HG03159 (cell line): ENCODE results near the gene IQGAP3.

Experiments
- ATAC-seq: cut with Tn5 transposase; IDR thresholded peaks from one replicate; pipeline ENCODE4 v1.9.1; 2021; ENCODE audit warnings: mild to moderate bottlenecking, moderate library complexity; ENCODE audit not compliant: unreplicated experiment

IQGAP3 gene

DNA sequence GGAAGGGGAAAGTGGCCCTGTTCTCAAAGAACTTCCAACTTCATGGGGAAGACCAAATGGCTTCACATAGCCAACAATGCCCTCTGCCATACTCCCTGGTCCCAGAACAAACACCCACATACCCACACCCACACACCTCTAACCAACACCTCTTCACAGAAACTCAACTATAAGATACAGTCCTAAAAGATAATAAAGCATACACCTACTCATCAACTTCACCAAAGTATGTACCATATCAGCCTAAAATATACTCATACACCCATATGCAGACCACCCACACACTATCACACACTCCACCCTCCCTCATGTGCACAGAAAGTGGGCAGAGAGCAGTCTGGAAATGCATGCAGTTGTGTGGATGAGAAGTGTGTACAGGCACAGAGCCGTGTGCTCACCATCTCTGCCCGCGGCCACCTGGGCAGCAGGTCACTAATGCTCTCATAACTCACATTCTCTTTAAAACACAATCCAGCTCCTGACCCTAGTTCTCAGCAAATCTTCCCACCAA lies 27.7 kb downstream of the IQGAP3 start:
- no peak for ATAC-seq

DNA sequence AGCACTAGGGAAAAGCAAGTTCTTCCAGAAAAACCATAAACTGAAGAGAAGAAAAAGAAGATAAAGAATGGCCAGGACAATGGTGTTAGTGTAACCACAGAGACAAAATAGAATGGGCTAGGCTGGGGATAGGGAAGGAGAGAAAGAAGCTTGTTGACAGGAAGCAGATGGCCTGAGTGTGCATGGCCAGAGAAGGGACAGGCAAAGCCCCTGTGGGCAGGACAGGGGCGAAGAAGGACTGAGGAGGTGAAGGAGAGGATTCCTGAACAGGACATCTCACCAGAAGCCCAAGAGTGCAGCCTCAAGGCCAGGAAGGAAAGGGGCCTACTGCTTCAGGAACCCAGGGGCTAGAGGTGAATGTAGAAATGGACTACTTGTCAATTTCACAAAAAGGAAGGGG lies 29.3 kb downstream of the IQGAP3 start:
- no peak for ATAC-seq

DNA sequence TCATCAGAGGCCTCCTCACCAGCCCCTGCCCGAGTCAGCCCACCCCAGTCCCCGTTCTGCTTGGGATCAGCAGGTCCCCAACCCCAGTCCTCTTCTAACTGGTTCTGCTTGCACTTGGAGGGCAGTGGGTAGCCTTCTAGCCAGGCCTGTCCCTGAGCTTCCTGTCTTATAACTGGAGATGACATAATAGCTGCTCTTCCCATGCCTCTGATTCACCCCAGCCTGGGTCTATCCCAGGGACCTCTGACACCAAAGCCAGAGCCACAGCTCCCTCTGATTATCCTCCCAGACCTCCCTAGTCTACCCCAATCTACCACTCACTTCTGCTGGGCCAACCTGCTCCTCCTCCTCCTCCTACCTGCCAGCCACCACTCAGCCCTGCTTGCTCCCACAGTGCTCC lies 31.4 kb downstream of the IQGAP3 start:
- no peak for ATAC-seq

DNA sequence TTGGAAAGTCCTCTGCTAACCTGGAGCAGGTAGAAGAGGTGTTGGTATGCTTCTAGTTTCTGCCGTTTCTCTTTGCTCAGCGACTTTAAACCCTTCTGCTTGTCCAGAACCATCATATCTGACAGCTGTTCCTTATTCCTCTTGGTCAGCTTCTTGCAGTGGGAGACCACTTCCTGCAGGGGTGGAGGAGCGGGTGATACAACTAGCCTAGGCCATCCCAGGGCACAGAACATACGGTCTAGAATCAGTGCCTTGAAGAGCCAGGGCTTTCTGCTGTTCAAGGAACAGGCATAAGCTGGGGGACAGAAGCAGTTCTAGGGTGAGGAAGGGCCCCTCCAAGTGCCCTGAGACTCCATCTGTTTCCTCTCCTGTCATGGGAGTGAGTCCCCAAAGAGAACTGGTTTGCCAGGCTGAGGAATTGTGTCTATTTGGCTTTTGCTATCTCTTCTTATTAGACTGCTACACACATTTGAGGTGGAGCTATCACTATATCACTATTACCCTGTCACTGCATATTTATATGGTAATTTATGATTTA lies 32.5 kb downstream of the IQGAP3 start:
- no peak for ATAC-seq

DNA sequence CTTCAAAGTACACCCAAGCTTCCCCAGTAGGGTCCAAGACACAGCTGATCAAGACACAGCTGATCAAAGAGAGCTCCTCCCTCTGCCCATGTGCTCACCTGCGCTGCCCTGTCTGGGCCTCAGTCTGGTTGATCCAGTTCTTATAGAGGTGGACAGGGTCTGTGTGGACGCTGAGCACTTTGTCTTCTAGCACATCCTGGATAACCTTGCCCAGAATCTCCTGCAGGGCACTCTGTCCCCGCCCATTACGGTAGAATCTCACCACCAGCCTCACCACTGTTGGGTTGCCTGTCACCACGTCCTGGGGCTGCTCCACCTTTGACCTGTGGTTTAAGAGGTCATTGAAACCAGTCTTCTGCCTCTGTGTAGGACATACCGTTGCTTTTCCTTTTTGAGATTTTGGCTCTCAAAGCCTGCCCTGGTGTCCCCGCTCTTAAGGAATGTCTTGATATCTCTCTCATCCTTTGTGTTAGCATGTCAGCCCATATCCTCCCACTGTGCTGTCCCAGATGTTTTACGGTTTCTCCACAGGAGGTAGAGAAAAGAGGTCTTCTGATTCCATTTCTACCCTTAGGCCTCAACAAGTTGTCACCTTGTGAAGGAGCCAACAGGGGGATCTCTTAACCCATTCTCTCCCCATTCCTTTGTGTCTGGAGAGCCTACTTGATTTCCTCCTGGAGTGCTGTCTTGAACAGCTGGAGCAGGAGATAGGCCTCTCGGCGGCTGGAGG lies 33.5 kb downstream of the IQGAP3 start:
- ATAC-seq: no peak

DNA sequence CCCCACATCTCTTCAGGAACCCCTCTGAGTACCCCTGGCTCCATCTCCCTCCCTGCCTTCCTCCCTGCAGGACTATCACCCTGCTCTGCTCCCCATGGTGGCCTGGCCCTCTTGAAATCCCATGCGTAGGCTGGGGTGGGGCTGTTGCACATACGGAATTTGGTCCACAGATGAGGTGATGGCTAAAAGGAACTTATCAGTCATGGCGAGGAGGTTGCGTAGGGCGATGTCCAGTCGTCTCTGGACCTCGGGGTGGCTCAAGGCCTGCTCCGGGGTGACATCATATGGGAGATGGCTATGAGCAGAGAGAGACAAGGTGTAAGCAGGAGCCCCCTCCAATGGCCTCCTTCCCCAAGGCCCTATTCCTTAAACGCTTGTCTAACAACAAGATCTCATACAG lies 35.3 kb downstream of the IQGAP3 start:
- ATAC-seq: no peak

DNA sequence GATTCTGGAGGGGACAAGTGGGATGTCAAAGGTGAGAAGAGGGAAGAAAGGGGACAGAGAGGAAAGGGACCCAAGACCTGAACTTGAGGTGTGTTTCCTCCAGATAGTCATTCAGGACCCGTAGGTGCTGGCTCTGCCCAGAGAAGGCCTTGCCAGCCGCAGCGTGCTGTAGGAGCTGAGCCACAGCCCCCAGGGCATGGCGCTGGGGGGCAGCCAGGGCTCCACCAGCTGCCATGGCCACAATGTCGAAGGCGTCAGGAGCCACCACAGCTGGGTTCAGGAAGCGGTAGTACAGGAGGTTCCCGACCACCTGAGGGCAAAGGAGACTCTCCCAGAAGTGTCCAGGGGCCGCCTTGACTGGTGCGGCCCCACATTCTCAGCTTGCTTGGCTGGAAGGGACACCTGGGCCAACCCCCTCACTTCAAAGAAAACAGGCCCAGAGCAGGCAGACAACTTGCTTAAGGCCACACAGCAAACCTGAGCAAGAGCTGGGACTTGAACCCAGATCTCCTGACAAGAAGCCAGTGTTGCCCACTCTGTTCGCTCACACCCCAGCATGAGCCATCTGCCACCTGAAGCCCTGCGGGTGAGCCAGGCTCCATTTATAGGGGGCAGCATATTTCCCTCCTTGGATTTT lies 37.8 kb downstream of the IQGAP3 start:
- no peak for ATAC-seq

DNA sequence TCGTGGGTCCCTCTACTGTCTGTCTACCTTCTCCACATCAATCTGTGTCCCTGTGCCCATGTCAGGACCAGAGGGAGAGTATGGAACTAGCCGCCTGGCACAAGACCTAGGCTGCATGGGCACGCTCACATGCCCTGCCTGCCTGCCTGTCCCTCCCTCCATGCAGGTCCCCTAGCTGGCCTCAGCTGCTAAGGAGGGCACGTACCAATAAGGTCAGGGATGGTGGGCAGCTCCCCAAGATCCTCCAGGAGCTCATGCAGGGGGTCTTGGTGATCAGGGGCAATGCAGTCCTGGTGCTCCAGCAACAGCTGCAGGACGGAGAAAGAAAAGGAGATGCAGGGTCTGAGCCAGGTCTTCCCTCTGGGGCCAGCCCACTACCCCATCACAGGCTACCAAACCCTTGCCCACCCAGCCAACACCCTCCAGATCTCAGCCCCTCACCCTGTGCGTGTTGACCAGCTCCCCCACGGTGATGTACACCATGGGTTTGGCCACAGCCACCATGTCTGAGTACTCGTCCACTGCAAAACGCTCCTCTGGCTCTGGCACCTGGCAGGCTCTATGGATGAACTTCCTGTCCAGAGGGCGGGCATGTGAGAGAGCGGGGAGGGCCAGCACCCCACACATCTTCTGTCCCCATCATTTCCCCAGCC lies 38.7 kb downstream of the IQGAP3 start:
- no peak for ATAC-seq

DNA sequence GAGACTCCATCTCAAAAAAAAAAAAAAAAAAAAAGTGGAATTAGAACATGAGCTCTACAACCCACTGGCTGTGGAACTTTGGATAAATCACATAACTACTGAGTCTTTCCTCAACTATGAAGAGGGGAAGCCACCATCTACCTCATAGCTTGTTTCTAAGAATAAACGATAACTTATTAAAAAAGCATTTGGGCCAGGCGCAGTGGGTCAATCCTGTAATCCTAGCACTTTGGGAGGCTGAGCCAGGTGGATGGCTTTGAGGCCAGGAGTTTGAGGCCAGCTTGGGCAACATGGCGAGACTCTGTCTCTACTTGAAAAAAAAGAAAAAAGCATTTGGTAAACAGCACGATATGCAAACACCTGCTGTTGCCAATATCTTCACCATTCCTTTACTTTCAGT lies 40.0 kb downstream of the IQGAP3 start:
- ATAC-seq: no peak

DNA sequence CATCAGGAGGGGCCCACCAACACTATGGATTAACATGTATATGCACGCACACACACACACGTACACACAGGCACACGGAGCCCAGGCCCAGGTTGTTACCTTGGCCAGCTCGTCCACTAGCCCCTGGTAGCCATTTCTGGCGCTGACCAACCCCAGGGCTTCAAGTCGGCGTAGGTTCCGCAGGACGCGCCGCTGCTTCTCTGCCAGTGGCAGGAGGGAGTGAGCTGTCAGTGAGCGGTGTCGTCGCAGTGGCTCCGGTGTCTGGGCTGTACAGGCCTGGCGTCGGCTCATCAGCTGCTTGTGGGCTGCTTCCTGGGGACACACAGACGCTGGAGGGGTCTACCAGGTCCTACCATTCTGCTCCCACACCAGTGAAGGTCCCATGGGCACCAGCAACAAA lies 42.4 kb downstream of the IQGAP3 start:
- no peak for ATAC-seq

DNA sequence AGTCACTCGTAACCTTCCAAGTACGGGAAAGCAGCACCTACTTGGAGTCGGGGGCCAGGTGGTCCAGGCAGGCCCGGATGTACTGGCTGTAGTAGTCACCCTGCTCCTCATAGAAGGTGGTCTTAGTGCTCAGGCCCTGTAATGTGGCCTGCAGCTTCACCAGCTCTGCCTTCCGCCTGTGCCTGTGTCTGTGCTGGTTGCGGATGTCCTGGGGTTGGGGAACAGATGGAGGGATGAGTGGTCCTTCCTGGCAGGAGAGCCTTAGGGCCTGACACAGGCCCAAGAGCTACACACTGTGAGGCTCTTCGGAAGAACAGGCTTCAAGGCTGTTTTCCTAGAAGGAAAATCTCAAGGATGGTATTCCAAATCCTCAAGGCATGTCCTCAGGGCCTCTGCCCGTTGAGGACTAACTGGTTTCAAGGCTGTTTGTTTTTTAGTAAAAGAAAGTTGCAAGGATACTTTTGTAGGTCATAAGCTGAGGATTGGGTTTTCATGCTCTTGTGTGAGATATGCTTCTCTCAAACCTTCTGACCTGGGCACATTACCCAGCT lies 43.4 kb downstream of the IQGAP3 start:
- ATAC-seq: no peak

DNA sequence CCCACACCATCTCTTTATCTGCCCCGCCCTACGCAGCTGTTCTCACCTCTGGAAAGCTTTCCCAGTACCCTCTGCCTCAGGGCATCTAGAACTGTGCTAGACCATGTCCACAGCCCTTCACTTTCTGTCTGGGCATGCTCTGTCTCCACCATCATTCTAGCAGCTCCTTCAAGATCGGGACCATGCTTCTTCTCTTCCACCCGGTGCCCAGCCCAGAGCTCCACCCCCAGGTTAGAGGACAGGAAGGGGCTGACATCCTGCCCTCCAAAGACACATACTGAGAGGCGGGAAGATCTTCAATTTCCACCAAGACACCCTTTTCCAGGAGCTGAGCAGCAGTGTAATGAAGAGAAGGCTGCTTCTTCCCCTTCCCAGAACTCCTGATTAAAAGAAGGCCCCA lies 44.1 kb downstream of the IQGAP3 start:
- no peak for ATAC-seq

DNA sequence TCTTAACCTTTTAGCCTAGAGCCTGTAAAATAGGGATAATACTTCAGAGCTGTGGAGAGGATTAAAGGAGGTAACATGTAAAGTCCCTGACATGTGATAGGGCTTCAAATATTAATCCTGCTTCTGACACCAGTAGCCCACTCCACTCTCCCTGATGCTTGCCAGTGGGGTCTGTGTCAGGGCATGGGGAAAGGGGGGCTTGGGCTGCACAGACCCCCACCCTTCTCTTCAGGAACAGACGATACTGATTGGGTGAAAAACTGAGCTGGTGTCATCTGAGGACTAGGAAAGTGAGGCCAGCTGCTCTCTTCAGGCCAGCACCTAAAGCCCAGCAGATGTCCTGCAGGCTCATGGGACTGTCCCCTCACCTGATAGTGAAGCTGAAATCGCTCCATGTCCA lies 44.8 kb downstream of the IQGAP3 start:
- ATAC-seq: no peak

DNA sequence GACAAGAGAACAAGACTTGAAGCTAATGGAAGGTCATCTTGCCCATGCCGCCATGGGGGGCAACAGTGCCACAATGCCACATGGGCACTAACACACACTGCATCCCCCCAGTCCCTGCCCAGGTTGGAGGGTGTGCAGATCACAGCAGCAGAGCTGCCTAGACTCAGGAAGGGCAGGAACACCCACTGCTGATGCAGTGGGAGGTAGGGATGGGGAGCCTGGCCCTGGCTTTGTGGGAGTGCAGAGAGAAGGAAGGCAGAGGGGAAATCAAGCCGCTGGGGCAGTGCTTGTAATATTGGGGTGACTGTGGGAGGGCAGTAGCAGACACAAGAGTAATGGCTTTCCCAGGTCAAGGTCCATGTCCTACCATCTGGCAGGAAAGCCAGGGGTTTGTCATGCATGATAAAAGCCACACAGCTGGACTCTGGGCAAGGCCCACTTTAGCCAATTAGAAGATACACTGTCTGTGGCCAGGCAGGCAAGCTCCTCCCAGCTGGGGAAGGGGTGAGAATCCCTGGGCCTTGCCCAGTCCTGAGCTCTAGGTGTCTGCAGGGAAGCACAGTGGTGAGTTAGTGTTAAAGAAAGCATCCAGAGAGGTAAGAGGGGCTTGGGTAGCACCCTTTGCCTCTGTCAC lies 46.4 kb downstream of the IQGAP3 start:
- ATAC-seq: no peak

DNA sequence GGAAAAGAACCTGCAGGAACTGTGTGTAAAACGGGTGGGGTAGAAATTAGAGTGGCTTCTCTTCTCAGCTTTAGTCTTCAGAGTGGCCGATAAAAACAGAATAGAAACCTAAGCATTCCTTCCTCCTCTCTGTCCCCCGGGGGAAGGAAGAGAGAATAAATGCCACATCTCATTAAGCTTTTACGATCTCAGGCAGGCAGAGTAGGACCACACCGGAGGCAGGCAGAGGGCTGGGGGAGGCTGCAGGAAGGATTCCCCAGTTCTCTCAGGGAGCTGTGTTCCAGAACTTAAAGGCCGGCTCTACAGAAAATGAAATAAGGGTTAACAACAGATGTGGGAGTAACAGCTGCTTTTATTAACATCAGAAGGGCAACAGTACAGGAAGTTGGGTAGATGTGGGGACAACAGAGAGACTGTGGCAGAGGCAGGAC lies 47.3 kb downstream of the IQGAP3 start:
- ATAC-seq: no peak

DNA sequence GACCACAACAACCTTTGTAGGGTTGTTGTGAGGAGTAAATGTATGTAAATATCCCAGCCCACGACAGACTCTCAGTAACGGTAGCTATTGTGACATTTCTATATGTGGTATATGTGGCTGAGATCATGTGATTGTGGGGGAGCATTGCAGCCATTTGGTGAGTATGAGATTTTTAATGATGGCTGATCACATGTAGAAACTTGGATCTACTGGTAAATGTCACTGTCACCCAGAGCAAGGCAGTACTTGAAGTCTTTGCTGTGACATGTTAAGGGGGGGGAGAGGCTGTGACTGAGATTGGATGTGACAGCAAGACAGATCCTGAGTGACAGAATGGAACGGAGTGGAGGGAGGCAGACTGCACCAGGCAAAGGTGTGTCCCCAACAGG lies 47.9 kb downstream of the IQGAP3 start:
- ATAC-seq: peak; percentile 61

DNA sequence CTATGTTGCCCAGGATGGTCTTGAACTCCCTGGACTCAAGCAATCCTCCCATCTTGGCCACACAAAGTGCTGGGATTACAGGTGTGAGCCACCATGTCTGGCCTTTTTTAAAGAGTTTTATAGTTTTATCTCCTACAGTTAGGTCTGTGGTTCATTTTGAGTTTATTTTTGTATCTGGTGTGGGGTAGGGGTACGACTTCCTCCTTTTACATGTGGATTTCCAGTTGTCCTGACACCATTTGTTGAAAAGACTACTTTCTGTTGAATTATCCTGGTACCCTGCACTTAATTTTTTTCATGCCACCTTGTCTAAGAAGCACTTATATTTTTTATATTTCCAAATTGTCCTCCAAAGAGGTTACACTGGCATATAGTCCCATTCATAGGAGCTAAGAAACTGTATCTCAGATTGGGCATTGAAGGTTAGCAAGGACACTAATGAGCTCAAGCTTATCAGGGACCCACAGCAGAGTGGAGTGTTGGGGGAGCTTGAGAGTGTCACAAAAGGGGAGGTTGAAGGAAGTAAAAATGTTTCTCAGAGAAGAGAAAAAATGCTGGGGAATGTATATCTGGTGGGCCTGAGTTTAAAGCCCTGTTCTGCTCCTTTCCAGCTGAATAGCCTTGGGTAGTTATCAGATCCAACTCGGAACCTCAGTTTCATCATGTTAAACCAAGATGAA lies 48.4 kb downstream of the IQGAP3 start:
- ATAC-seq: peak; percentile 18

DNA sequence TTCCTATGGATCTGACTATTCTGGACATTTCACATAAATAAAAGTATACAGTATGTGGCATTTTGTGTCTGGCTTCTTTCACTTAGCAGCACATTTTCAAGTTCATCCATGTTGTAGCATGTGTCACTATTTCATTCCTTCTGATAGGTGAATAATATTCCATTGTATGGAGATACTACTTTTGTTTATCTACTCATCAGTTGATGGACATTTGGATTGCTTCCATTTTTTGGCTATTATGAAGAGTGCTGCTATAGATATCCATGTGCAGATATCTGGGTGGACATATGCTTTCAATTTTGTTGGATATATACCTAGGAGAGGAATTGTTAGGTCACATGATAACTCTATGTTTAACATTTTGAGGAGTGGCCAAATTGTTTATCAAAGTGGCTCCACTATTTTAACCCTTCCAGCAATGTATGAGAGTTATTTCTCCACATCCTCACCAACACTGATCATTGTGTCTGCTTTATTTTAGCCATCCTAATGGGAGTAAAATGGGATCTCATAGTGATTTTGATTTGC lies 49.9 kb downstream of the IQGAP3 start:
- no peak for ATAC-seq

DNA sequence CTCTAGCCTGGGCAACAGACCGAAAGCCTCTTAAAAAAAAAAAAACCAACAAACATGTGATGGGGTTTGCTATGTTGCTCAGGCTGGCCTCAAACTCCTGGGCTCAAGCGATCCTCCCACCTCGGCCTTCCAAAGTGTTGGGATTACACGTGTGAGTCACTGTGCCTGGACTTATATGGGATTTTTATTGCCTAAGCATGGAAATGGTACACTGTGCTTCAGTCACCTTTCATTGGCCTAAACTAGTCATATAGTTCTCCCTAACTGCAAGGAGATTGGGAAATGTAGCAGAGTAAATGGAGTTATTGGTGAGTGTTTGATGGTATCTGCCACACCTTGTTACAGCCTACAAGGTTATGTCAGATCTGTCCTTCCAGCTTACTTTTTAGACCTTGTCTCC lies 54.6 kb downstream of the IQGAP3 start:
- no peak for ATAC-seq

DNA sequence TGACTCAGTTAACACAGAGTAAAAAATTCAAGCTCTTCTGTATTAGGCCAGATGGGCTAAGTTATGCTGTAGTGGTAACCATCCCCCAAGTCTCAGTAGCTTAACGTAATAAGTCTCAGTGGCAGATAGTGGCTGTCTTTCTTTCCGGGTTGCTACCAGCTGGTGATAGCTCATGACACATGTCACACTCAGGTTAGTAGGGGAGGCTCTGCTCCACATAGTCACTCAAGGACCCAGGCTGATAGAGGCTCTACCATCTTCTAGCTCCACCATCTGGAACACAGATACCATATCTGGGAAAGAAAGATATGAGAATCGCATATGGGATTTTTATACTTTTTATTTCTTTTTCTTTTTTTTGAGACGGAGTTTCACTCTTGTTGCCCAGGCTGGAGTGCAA lies 55.5 kb downstream of the IQGAP3 start:
- no peak for ATAC-seq
